Ectodermal cell (in vitro differentiated cells): ENCODE measurements around the gene CNTRL.
"Not testable (repeated sequence)": the region's sequence is repeated elsewhere in the genome, so short reads cannot be mapped to it uniquely, and the experiment has no call there.

Experiments
- H3K27ac ChIP-seq: 2 replicates; pipeline ENCODE4 v1.7.0; 2013; ENCODE audit warnings: mild to moderate bottlenecking, low read depth, low read length; ENCODE audit not compliant: insufficient read depth, poor library complexity, severe bottlenecking
- H3K27me3 ChIP-seq: 2 replicates; pipeline ENCODE4 v1.7.0; 2013; ENCODE audit warnings: mild to moderate bottlenecking, low read length; ENCODE audit not compliant: insufficient read depth, control insufficient read depth, poor library complexity, severe bottlenecking
- H3K36me3 ChIP-seq: one replicate; pipeline ENCODE4 v1.7.0; 2013; ENCODE audit warnings: low read length; ENCODE audit not compliant: control insufficient read depth, insufficient read depth
- H3K4me1 ChIP-seq: one replicate; pipeline ENCODE4 v1.7.0; 2013; ENCODE audit warnings: low read length; ENCODE audit not compliant: control insufficient read depth, insufficient read depth
- H3K4me3 ChIP-seq: 2 replicates; pipeline ENCODE4 v1.7.0; 2013; ENCODE audit warnings: low read depth, low read length, control low read depth; ENCODE audit not compliant: insufficient read depth
- H3K9me3 ChIP-seq: 2 replicates; pipeline ENCODE4 v1.7.0; 2013; ENCODE audit warnings: mild to moderate bottlenecking, low read length, moderate library complexity; ENCODE audit not compliant: control insufficient read depth
- WGBS, 2 experiments: methylation state at CpG; one replicate each; pipeline ENCODE4 v1.1.7; 2013; ENCODE audit warnings: missing lambda C conversion rate in 2 of 2; 5-methylcytosine and 5-hydroxymethylcytosine counted together

Gene CNTRL

DNA sequence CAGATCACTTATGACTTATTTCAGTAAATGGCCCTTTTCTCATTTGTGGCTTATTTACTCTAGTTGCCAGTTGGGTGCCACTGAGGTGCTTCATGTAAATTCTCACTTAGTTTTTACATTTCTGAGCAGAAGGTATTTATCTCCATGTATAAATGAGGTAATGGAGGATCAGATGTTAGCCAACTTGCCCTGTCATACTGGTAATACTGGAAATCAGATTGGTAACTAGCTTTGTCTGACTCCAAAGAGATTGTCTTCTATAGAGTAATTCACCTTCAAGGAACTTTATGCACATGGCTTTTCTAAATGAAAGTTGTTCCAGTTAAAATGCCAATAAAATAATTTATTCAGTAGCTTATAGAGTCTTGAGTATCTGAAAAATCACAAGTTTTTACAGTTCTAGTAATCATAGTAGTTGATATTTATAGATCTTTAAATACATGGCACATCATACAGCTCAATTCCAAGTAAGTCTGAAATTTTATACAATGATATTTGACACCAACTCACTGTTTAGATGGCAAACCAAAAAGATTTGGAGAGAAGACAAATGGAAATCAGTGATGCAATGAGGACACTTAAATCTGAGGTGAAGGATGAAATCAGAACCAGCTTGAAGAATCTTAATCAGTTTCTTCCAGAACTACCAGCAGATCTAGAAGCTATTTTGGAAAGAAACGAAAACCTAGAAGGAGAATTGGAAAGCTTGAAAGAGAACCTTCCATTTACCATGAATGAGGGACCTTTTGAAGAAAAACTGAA lies 98.2 kb downstream of the CNTRL start:
- no peaks in the 10 kb centered on the region for H3K27me3 ChIP-seq
- H3K4me1 ChIP-seq, result no peaks in the 10 kb centered on the region
- H3K4me3 ChIP-seq, result no peak overlapping the region
- no peaks in the 10 kb centered on the region for H3K9me3 ChIP-seq
- H3K27ac ChIP-seq, result no peak overlapping the region
- WGBS, 2 experiments, result 93 to 100% methylated on average over 1 of the region's 1 CpG
- H3K36me3 ChIP-seq, result peaks cover 19% of the 10 kb centered on the region

DNA sequence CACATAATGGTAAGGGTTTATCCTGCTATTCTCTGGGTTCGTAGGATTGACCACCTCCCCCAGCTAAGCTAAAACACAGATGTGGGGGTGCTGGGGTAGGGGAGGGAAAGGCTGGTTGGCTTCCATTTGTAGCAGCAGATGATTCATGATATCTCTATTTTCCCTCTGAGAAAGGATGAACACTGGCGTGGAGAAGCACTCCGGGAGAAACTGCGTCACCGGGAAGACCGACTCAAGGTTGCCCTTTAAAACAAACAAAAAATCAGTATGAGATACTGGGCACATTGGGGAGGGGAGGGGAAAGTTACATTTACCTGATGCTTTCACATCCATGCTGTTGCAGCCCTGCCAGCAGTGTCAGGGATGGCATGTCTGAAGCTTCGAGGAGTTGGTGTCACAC lies 98.7 kb downstream of the CNTRL start:
- Histone ChIP-seq H3K4me1 (no peaks in the 10 kb centered on the region), H3K27ac (no peak overlapping the region), H3K36me3 (peaks cover 19% of the 10 kb centered on the region), H3K4me3 (no peak overlapping the region), H3K27me3 (no peaks in the 10 kb centered on the region), H3K9me3 (no peaks in the 10 kb centered on the region)
- 94 to 95% methylated on average over 7 of the region's 7 CpGs for WGBS, 2 experiments

- H3K4me1 ChIP-seq, result no peaks in the 10 kb centered on the region
- 89 to 91% methylated on average over 6 of the region's 6 CpGs for WGBS, 2 experiments
- H3K36me3 ChIP-seq, result peaks cover 18% of the 10 kb centered on the region
- H3K27ac ChIP-seq, result no peak overlapping the region
- no peaks in the 10 kb centered on the region for H3K9me3 ChIP-seq
- H3K27me3 ChIP-seq, result no peaks in the 10 kb centered on the region
- H3K4me3 ChIP-seq, result no peak overlapping the region
Measured at GRCh38 chr9:121178676-121179372, 104.1 kb downstream of the CNTRL start.

DNA sequence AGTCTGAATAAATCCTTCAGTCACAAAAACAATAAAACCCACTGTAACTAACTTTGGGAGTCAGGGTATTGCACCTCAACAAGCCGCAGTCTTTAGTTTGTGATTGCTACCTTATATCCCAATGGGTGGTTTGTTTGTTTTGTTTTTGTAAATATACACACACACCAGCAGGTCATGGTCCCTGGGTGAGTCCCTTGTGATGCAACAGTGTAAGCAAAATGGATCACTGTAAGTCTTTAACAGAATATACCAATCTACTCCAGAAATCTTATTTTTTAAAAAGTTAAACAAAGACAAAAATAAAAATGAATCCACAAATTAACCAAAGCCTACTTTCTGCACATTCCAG lies 104.6 kb downstream of the CNTRL start:
- not testable (repeated sequence) for H3K27ac ChIP-seq, H3K9me3 ChIP-seq

DNA sequence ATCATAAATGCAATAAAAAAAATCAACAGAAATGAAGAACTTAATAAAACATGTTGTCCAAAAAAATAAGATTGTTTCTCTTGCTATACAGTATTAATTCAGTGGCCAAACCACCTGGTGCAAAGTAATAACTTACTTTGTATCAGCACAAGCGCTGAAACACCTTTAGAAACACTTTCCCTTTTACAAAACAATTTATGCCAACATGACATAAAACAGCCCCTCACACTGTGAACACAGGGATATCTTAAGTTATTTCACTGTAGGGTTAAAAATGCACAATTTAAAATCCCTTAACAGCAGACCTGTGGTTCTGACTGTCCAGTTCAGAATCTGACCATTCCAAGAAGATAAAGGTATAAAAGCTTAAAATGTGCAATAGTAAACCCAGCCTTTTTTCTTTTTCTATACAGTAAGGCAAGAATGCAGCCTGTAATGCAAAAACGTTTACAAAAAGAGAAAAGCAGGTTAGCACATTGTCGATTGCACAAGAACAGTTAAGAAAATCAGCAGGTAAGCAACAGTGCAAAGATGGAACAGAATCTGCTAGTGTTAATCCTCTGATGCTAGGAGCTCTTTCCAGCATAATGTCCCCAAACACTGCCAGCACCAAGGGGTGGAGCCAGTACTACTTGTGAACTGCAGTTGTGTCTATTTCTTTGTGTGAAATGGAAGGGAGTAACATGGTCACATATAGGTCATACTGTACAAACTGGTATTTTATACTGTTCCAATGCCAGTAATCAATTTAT lies 105.4 kb downstream of the CNTRL start:
- no peaks in the 10 kb centered on the region for H3K27me3 ChIP-seq
- no peak overlapping the region for H3K27ac ChIP-seq
- WGBS, 2 experiments, result 90 to 93% methylated on average over 3 of the region's 3 CpGs
- no peak overlapping the region for H3K4me3 ChIP-seq
- no peaks in the 10 kb centered on the region for H3K9me3 ChIP-seq
- H3K36me3 ChIP-seq, result peaks cover 18% of the 10 kb centered on the region
- no peaks in the 10 kb centered on the region for H3K4me1 ChIP-seq

More for the DNA sequence above, 104.6 kb downstream of the CNTRL start:
- H3K36me3 ChIP-seq, result peaks cover 18% of the 10 kb centered on the region
- no CpG with 5 or more reads among the region's 1 CpG for WGBS, 2 experiments
- not testable (repeated sequence) for H3K4me3 ChIP-seq, H3K27me3 ChIP-seq, H3K4me1 ChIP-seq

- Histone ChIP-seq H3K27ac (no peak overlapping the region), H3K27me3 (no peaks in the 10 kb centered on the region), H3K4me1 (no peaks in the 10 kb centered on the region), H3K9me3 (no peaks in the 10 kb centered on the region), H3K36me3 (peaks cover 8% of the 10 kb centered on the region), H3K4me3 (no peak overlapping the region)
- WGBS, 2 experiments, result 97 to 98% methylated on average over 3 of the region's 3 CpGs
Measured at GRCh38 chr9:121182101-121182836, 107.5 kb downstream of the CNTRL start.

GRCh38 chr9:121182989-121183388 lies 108.2 kb downstream of the CNTRL start:
- no peaks in the 10 kb centered on the region for H3K4me1 ChIP-seq
- no peaks in the 10 kb centered on the region for H3K27me3 ChIP-seq
- no peaks in the 10 kb centered on the region for H3K9me3 ChIP-seq
- H3K4me3 ChIP-seq, result no peak overlapping the region
- H3K36me3 ChIP-seq, result peaks cover 8% of the 10 kb centered on the region
- H3K27ac ChIP-seq, result no peak overlapping the region

DNA sequence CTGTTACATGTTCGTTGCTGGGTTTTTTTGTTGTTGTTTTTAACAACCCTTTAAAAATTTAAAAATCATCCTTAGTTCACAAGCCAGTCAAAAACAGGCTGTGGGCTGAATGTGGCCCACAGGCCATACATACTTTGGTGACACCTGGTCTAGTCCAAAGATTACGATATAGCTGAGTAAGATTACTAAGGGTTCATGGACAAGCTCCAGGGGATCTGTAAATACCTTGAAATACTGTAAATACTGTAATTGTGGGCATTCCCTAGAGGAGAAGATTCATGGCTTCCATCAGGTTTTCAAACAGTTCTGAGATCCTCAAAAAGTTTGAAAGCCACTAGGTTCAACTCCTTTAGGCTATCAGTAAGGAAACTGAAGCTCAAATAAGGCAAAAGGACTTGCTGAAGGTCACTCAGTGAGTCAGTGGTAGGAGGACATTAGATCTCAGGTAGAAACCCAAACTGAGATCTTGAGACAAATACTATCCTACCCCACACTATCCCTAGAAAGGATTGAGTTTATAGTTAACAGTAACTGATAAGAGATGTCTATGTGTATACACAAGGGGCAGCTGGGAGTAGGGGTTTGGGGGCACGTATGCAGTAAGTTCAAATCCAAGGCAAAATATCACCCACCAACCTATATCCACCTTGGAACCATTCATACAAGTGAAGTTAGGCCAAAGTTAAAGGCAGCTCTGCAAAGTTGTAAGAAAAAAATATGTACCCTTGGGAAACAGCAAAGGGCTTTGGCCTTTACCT lies 109.1 kb downstream of the CNTRL start:
- WGBS, 2 experiments, result 90 to 100% methylated on average over 1 to 2 of the region's 3 CpGs
- Histone ChIP-seq H3K36me3 (peaks cover 8% of the 10 kb centered on the region), H3K27ac (no peak overlapping the region), H3K4me3 (no peak overlapping the region), H3K4me1 (no peaks in the 10 kb centered on the region), H3K27me3 (no peaks in the 10 kb centered on the region), H3K9me3 (no peaks in the 10 kb centered on the region)

DNA sequence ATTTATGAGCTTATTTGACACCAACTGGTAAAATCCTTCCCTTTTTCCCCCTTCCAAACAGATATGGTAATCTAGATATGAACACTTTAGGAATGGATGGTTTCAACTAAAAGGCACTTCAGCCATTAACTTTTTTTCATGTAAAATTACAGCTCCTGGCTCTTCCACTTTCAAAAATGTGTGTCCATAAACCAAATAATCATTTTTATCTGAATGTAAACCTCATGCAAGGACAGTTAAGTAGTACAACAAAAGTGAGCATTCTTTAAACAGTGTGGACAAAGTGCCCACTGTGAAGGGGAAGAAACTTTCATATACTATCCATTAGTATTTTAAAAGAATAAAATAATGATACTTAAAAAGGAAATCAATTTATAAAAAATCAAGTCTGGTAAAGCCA lies 109.7 kb downstream of the CNTRL start:
- no peaks in the 10 kb centered on the region for H3K9me3 ChIP-seq

More for the DNA sequence above, 109.7 kb downstream of the CNTRL start:
- no peak overlapping the region for H3K27ac ChIP-seq
- no peak overlapping the region for H3K4me3 ChIP-seq
- peaks cover 8% of the 10 kb centered on the region for H3K36me3 ChIP-seq
- no peaks in the 10 kb centered on the region for H3K27me3 ChIP-seq
- no peaks in the 10 kb centered on the region for H3K4me1 ChIP-seq
